DOHH2 (cell line): ENCODE measurements around the gene PREX1.
"Not testable (repeated sequence)": the region's sequence is repeated elsewhere in the genome, so short reads cannot be mapped to it uniquely, and the experiment has no call there.

Source experiments
- H3F3A ChIP-seq: fragments of 200-600 bp; sonication (generic), shearing (Covaris generic); 2 replicates; pipeline ENCODE4 v1.6.0; 2016; ENCODE audit warnings: antibody characterized with exemption, mild to moderate bottlenecking; ENCODE audit not compliant: control insufficient read depth, insufficient read depth
- H3K27ac ChIP-seq: fragments of 200-600 bp; sonication (generic); 2 replicates; pipeline ENCODE4 v1.5.1; 2014; ENCODE audit warnings: low read depth, mild to moderate bottlenecking, low read length, moderate library complexity
- H3K27me3 ChIP-seq: fragments of 200-600 bp; sonication (generic); 2 replicates; pipeline ENCODE4 v1.6.1; 2014; ENCODE audit warnings: mild to moderate bottlenecking, low read length, mixed read lengths; ENCODE audit not compliant: control insufficient read depth
- H3K36me3 ChIP-seq: fragments of 200-600 bp; sonication (generic); 2 replicates; pipeline ENCODE4 v1.6.1; 2014; ENCODE audit warnings: mild to moderate bottlenecking, low read length, moderate library complexity, mixed read lengths; ENCODE audit not compliant: control insufficient read depth
- H3K4me1 ChIP-seq: fragments of 200-600 bp; sonication (generic); 2 replicates; pipeline ENCODE4 v1.6.1; 2014; ENCODE audit warnings: mild to moderate bottlenecking, low read length, mixed read lengths; ENCODE audit not compliant: control insufficient read depth
- H3K4me2 ChIP-seq: fragments of 200-600 bp; sonication (generic); 2 replicates; pipeline ENCODE4 v1.6.0; 2014; ENCODE audit warnings: mild to moderate bottlenecking, low read length, moderate library complexity
- H3K4me3 ChIP-seq: fragments of 200-600 bp; sonication (generic); 2 replicates; pipeline ENCODE4 v1.5.1; 2014; ENCODE audit warnings: mild to moderate bottlenecking, low read length, mixed read lengths
- H3K79me2 ChIP-seq: fragments of 200-600 bp; sonication (generic); 2 replicates; pipeline ENCODE4 v1.6.1; 2014; ENCODE audit warnings: mild to moderate bottlenecking, low read length, mixed read lengths; ENCODE audit not compliant: control insufficient read depth
- H3K9me2 ChIP-seq: fragments of 200-600 bp; sonication (generic); replicated peaks from 2 replicates; pipeline ENCODE4 v1.6.1; 2014; ENCODE audit warnings: mild to moderate bottlenecking, low read length, mixed read lengths; ENCODE audit not compliant: control insufficient read depth
- H3K9me3 ChIP-seq: fragments of 200-600 bp; sonication (generic); 2 replicates; pipeline ENCODE4 v1.6.1; 2014; ENCODE audit warnings: antibody characterized with exemption, low read length, mixed read lengths; ENCODE audit not compliant: control insufficient read depth, insufficient read depth
- H4K20me1 ChIP-seq: fragments of 200-600 bp; sonication (generic); 2 replicates; pipeline ENCODE4 v1.6.0; 2014; ENCODE audit warnings: low read depth, mild to moderate bottlenecking, antibody characterized with exemption, low read length, moderate library complexity; ENCODE audit not compliant: control insufficient read depth, insufficient read depth
- EZH2phosphoT487 ChIP-seq: fragments of 200-600 bp; sonication (generic); IDR thresholded peaks from 2 replicates; pipeline ENCODE4 v1.6.1; 2017; ENCODE audit warnings: borderline replicate concordance, mild to moderate bottlenecking, antibody characterized with exemption, low read length, moderate library complexity, mixed read lengths
- TF ChIP-seq, protein P1 (sequence below): fragments of 200-600 bp; sonication (generic); IDR thresholded peaks from one replicate; pipeline ENCODE4 v1.5.1; 2014; ENCODE audit warnings: antibody characterized with exemption, mild to moderate bottlenecking, low read depth, low read length; ENCODE audit not compliant: poor library complexity, severe bottlenecking

The PREX1 gene

DNA sequence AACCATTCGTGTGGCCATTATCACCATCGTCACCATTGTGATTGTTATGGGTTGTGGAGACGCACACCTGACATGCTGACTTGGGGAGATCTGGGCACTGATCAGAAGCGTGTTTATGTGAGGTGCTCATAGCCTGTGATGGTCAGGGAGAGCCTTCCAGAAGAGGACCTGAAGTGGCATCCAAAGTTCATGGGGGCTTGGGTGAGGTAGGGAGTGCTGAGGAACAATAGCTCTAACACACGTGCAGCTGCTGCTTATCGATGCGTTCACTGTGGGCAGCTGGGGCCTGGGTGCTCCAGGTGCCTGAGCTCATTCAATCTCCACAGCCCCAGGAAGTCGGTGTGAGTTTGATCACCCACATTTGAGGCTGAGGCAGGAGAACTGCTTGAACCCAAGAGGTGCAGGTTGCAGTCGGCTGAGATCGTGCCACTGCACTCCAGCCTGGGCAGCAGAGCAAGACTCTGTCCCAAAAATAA lies 227.3 kb downstream of the PREX1 start:
- H3K27ac ChIP-seq = no peak overlapping the region
- no peaks in the 10 kb centered on the region for H3K4me1 ChIP-seq
- H3K4me3 ChIP-seq = no peak overlapping the region
- H3K9me2 ChIP-seq = no peaks in the 10 kb centered on the region
- no peaks in the 10 kb centered on the region for H3K36me3 ChIP-seq
- H3F3A ChIP-seq = no peaks in the 10 kb centered on the region
- H4K20me1 ChIP-seq = no peaks in the 10 kb centered on the region
- H3K79me2 ChIP-seq = no peaks in the 10 kb centered on the region
- no peak overlapping the region for H3K4me2 ChIP-seq
- H3K9me3 ChIP-seq = no peaks in the 10 kb centered on the region
- no peaks in the 10 kb centered on the region for H3K27me3 ChIP-seq
- TF ChIP-seq EZH2phosphoT487 = no peak

DNA sequence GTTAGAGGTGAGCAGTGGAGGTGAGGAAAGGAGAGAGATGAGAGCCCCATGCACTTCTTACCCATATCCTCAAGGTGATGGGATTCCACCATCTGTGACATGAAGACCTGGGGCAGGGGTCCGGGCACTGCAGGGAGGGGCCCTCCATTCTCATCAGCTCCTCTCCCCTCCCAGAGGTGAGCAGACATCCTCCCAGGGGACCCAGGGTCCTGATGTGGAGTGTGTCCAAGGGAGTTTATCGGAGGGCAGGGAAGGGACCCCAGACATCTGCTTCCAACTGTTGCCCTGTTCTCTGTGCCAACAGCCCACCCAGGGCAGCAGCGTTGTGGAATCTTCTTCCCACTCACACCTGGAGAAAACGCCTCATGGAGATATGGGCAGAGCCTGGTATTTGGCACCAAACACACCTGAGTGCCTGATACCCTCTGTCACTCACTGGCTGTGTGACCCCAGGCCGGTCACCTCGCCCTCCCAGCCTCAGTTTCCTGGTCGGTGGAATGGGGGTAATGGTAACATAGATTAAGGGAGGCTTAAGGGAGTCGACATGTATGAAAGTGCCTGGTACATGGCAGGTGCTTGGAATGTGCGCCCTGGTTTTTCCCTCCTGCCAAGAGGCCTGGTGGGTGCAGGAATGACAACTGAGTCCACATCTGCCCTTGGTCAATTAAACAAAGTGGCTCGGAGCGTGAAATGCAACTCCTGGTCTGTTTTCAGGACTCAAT lies 227.9 kb downstream of the PREX1 start:
- Histone ChIP-seq H3K4me1 (no peaks in the 10 kb centered on the region), H4K20me1 (no peaks in the 10 kb centered on the region), H3K27ac (no peak overlapping the region), H3F3A (no peaks in the 10 kb centered on the region), H3K4me2 (no peak overlapping the region), H3K9me3 (no peaks in the 10 kb centered on the region), H3K27me3 (no peaks in the 10 kb centered on the region), H3K36me3 (no peaks in the 10 kb centered on the region), H3K9me2 (no peaks in the 10 kb centered on the region), H3K4me3 (no peak overlapping the region), H3K79me2 (no peaks in the 10 kb centered on the region)
- no peak for TF ChIP-seq EZH2phosphoT487
- TF ChIP-seq, protein P1, sequence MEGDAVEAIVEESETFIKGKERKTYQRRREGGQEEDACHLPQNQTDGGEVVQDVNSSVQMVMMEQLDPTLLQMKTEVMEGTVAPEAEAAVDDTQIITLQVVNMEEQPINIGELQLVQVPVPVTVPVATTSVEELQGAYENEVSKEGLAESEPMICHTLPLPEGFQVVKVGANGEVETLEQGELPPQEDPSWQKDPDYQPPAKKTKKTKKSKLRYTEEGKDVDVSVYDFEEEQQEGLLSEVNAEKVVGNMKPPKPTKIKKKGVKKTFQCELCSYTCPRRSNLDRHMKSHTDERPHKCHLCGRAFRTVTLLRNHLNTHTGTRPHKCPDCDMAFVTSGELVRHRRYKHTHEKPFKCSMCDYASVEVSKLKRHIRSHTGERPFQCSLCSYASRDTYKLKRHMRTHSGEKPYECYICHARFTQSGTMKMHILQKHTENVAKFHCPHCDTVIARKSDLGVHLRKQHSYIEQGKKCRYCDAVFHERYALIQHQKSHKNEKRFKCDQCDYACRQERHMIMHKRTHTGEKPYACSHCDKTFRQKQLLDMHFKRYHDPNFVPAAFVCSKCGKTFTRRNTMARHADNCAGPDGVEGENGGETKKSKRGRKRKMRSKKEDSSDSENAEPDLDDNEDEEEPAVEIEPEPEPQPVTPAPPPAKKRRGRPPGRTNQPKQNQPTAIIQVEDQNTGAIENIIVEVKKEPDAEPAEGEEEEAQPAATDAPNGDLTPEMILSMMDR = no peak

DNA sequence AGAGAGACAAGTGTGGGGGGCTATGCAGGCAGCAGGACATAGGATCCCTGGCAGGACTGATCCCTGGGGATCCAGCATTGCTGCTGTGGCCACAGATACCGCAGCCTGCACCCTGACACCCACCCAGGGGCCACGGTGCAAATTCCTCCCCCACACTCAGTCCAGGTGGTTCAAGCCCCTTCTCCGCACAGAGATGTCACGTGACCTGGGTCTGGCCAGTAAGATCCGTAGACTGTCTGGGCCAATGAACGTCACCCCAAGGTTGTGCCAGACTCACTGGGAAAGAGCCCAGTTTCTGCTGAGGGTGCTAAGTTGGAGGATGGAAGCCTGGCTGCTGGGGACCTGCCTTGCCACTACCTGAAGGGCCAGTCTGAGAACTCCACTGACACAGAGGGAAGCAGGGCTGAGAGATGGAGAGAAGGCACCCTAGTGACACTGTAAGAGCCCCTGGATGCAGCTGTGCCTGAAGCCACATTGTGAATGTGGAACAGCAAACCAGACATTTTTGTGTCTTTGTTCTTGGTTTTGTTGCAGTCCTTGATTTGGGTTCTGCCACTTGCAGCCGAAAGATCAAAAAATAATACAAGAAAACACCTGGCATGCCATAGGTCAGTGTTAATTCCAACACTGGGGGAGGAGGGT lies 228.6 kb downstream of the PREX1 start:
- Histone ChIP-seq H3K4me2 (no peak overlapping the region), H3K4me3 (no peak overlapping the region), H4K20me1 (no peaks in the 10 kb centered on the region), H3K36me3 (no peaks in the 10 kb centered on the region), H3K9me3 (no peaks in the 10 kb centered on the region), H3K4me1 (no peaks in the 10 kb centered on the region), H3K27me3 (no peaks in the 10 kb centered on the region), H3K79me2 (no peaks in the 10 kb centered on the region), H3F3A (no peaks in the 10 kb centered on the region), H3K27ac (no peak overlapping the region), H3K9me2 (no peaks in the 10 kb centered on the region)
- no peak for TF ChIP-seq EZH2phosphoT487
- TF ChIP-seq, protein P1 = no peak

DNA sequence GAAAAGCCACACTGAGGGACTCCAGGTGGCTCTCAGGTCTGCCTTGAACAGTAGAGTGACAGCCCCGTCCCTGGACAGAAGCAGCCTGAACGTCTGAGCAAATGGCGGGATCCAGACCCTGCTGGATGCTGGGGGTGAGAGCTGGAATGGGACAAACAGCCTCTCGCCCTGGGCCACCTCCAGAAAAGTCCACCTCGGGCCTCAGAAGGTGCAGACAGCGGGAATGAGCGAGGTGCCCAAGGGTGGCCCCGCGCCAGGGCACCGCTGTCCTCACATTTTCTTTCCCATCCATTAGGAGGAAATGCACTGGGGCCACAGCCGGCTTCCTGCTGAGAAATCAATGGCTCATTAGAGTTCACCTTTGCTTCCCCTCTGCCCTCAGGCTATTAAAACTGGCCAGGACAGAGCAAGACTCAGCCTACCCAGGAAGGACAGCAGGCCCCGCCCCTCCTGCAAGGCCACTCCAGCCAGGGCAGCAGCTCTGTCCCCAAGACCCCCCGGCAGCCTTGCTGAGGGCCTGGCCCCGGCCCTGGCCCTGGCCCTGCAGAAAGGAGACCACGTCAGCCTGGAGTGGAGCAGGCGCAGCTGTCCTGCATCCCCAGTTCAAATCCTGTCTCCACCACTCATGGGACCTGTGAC lies 229.4 kb downstream of the PREX1 start:
- H3K9me3 ChIP-seq, H4K20me1 ChIP-seq, H3F3A ChIP-seq, H3K4me3 ChIP-seq, H3K4me1 ChIP-seq, H3K27me3 ChIP-seq, H3K79me2 ChIP-seq, H3K36me3 ChIP-seq, H3K9me2 ChIP-seq, H3K4me2 ChIP-seq, H3K27ac ChIP-seq: not testable (repeated sequence)
